ENCODE measurements around the gene DAB2IP.

DNA sequence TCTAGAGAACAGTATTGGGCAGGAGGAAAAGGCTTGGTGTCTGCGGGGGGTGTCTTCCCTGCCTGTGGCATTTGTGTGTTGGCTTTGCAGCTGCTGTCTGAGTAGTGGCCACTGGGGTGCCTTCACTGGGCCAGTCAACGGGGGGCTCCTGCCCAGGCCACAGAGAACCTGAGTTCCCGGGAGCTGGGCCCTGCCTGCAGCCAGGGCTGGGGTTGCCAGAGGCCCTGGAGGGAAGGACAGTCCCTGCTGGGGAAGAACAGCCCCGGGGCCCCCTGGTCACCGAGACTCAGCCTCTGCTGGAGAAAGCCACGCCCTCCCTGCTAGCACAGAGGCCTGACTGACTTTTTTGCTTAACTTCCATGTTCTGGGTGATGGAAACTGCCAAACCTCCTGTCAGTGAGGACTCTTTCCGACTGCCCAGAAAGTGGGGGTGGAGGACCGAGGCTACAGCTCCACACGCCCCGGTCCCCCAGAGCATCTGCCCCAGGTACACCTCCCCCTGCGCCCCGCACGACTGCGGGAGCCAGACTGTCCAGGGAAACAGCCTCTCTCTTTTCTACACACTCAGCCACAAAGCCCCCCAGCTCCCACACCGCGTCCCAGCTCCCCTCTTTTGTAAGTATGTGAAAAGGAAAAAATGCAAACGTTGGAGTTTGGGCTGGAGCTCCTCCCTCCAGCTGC is 133.4 kb downstream of the DAB2IP start:
- TF ChIP-seq POLR2A (IDR thresholded peaks at IDR 0.05) (no peak), EP300 (IDR thresholded peaks at IDR 0.05) (no peak)
- TF ChIP-seq, protein P1, sequence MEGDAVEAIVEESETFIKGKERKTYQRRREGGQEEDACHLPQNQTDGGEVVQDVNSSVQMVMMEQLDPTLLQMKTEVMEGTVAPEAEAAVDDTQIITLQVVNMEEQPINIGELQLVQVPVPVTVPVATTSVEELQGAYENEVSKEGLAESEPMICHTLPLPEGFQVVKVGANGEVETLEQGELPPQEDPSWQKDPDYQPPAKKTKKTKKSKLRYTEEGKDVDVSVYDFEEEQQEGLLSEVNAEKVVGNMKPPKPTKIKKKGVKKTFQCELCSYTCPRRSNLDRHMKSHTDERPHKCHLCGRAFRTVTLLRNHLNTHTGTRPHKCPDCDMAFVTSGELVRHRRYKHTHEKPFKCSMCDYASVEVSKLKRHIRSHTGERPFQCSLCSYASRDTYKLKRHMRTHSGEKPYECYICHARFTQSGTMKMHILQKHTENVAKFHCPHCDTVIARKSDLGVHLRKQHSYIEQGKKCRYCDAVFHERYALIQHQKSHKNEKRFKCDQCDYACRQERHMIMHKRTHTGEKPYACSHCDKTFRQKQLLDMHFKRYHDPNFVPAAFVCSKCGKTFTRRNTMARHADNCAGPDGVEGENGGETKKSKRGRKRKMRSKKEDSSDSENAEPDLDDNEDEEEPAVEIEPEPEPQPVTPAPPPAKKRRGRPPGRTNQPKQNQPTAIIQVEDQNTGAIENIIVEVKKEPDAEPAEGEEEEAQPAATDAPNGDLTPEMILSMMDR (IDR thresholded peaks at IDR 0.05), result peak in 1 of 5 experiments; percentile 9

All from tibial nerve (tissue), 4 donors.